GM21447 (cell line): ENCODE data around the gene GTF3A.

ENCODE experiments used
- ATAC-seq: cut with Tn5 transposase; IDR thresholded peaks from one replicate; pipeline ENCODE4 v1.9.1; 2021; ENCODE audit not compliant: unreplicated experiment

GTF3A gene

DNA sequence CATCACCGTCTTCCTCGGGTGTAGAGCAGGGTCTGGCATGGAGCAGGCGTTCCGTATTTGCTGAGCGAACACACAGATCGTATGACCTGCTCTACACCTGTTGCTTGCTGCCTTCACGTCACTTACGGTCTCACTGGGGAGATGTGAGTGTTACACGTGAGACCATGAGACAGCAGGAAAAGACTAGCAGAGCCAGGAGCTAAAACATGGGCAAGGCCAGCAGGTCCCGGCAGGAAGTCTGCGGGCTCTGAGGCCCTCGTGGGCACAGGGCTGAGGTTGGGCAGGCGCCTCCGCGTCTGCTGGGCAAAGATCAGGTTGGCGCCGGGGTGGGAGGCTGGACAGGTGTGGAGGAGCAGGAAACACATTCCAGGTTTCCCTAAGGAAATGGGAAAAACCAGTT, 19.7 kb upstream of the GTF3A start:
- ATAC-seq = no peak

DNA sequence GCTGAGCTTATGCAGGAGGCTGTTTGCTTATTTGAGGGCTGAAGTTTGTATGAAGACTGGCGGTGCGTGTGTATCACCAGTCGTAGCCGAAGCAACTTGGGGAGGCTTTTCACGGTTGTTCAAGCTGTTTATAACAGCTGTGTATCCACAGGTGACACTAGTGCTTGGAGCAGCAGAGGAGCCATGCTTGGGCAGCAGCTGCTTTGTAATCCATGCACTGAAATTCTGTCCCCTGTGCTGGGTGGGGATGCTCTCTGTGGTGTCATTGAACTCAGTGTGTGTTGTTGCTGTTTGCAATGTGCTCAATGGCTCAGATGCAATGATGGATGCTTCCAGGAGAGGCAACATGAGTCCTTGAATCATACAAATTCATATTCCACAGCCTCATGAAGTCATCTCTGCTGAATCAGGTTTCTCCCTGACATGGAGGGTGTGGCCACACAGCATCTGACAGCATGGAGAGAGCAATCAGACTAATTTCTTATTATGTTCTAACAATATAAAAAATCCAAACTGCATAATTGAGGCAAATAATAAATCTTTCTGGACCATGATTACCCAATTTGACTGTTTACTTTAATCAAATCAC, 18.8 kb upstream of the GTF3A start:
- no peak for ATAC-seq

DNA sequence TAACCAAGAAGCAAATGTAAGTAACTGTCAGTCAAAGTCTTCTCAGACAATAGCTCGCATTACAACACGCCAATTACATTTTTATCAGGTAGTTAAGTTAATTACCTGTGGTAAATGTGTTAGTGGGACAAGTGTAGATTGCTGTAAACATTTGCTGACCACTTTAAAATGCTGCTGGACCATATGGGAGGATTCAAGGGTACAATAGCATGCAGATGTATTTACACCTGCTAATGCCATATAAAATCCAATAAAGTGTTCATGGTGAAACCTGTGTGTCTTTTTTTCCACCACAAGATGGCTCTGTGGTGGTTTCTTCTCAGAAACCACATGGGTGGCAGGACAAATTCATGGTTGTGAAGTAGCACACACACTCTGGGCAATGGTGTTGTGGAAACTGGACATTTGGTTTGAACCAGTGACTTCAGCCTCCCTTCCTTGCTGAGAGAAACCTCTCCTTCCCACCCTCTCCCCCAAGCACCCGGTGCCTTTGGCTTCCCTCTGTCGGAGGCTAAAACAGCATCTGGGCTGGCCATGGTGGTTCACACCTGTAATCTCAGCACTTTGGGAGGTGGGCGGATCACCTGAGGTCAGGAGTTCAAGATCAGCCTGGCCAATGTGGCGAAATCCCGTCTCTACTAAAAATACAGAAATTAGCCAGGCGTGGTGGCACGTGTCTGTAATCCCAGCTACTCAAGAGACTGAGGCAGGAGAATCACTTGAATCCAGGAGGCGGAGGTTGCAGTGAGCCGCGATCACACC, 18.1 kb upstream of the GTF3A start:
- peak; percentile 66 for ATAC-seq

DNA sequence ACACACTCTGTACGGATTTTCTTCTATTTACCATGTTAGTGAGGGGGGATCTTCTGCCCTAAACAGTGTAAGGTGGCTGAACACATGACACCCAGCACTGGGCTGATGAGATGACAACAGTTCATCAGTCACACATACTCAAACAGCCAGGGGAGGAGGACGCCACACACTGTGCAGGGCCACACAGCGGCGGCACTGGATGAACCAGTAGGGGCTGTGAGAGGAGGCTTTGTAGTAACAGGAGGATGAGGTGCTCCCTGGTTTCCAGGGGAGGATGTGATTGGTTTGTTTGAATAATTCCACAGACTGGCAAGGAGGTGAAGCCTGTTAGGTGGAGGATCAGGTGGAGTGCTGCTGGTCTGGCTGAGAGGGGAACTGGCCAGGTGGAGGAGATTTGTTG, 16.3 kb upstream of the GTF3A start:
- ATAC-seq = no peak

DNA sequence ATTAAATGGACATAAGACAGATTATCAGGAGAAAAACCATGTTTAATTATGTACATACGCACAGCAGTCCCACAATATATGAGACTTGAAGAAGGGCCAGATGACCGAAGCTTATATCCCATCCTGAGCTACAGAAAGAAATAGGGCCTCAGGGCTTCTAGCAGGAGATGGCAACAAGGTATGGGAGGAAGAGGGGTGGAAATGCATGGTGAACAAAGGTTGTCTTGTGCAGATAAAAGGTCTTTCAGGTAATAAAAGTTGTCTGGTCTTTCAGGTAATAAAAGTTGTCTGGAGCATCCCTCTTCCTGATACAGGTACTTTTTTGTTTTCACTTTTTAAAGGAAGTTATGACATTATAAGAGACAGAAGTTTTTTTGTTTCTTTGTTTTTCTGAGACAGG, 15.4 kb upstream of the GTF3A start:
- no peak for ATAC-seq

DNA sequence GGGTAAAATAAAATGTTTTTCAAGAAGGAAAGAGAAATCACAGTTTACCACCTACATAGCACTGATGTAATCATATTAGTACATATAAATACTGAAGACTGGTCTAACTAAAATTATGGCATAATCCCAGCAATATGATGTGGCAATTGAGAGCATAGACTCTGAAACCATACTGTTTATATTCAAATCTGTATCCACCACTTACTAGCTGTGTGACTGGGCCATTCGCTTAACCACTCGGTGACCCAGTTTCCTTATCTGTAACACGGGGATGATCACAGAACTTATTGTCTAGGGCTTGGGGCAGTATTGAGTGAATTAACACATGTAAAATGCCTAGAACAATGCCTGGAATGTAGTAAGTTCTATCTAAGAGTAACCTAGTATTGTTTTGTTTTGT, 13.1 kb upstream of the GTF3A start:
- no peak for ATAC-seq

DNA sequence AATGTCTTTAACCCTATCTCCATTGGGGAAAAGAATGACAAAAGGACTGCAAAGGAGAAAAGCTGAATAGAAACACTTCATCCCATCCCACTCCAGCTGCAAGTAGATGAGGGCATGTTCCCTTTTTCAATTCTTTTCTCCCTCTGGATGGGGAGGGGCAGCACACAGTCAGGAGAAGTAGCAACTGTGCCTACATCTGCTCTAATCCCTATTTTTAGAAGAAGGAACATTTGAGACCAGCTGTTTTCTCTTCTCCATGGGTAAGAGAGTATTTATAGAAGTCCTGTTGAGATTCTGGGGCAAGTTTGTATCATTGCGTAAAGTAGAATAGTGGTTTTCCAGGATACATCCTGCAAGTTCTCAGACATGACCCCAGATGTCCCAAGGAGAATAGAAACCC, 9.3 kb upstream of the GTF3A start:
- ATAC-seq = no peak

DNA sequence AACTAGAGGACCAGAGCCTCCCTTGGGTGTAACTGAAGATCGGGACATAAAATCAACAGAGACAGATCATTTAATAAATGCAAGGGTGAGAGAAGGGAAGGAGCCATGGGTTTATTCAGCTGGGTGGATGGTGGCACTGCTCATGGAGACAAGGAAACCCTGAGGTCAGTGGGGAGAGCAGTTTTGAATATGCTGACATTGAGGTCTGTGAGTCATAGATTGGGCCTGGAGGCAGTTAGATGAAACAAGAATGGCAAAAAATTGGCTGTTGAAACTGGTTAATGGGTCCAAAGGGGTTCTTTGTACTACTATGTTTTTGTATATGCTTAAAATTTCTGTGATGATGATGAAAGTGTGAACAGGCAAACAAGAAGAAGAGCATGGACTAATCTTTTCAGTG, 5.1 kb upstream of the GTF3A start:
- ATAC-seq = no peak

DNA sequence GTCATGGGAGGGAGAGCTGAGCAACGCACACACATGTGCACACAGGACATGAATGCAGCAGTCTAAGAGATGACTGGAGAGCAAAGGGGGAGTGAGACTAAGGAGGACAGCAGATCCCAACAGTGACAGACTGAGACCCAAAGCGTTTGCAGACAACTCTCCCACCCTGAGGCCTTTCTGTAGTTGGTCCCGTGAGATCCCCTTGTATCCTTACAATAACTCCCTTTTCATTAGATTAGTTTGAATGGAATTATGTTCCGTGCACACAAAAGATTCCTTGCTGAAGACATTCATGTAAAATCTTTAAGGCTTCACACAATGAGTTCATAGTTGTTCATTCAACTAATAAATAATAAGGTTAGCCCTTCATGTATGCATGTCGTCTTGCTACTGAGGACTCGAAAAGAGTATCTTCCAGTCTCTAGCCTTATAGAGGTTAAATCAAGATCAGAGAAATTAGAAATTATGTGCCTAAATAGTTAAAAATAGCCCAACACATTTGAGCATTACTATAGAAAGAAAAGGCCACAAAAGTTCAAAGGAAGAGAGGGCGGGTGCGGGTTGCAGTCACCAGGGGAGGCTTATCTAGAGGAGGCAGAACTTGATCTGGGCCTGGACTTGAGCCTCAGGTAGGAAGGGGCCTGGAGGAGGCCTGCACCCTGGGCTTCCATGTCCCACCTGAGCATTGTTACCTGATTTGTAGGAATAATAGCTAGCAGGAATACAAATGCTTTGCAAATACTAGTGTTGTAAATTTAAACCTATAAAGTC, 3.1 kb upstream of the GTF3A start:
- no peak for ATAC-seq

DNA sequence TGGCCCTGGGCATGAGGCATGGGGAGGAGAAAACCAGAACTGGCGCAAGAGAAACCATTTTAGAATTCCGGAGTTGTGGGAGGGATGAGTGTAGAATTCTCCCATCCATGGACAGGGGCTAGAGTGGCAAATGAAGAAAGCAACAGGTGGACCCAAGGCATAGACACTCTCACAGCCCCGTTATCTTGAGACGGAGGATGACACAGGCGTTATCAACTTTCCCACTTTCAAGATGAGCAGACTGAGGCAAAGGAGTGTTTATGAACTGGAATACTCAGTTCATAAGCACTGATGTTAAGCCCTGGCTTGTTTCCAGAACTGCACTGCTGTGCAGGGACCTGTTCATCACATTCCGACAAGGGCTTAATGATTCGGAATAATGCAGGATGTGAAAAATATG, 1.1 kb upstream of the GTF3A start:
- ATAC-seq = no peak

DNA sequence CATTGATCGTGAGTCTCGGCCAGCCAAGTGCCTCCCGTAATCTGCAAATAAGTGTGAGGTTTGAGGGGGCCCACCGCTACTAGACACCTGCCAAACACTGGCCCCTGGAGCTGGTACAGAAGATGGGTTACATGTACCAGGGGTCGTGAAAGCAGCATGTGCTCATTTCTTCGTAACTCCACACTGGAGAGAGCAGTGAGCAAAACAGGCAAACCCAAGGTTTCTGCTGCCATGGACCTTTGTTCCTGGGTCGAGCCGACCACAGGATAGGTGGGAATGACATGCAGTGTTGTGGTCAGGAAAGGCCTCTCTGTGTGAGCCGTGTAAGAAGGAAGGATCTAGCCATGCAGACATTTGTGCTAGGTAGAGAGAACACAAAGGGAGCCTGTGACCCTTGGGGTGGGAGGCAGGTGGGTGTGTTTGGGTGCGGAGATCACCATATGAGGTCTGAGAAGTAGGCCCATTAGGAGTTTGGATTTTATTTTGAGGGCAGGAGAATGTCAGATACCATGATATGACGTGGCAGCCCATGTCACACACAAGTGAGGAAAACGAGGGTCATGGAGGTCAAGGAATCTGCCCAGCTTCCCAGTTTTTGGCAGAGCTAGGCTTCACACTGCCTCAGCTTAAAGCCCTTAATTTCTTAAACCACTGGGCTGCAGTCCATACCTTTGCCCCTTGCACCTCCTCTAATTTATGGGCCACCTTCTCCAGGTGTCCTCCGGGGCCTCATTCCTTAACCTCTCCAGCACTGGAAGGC, 919 bp downstream of the GTF3A start:
- peak; percentile 1 for ATAC-seq

DNA sequence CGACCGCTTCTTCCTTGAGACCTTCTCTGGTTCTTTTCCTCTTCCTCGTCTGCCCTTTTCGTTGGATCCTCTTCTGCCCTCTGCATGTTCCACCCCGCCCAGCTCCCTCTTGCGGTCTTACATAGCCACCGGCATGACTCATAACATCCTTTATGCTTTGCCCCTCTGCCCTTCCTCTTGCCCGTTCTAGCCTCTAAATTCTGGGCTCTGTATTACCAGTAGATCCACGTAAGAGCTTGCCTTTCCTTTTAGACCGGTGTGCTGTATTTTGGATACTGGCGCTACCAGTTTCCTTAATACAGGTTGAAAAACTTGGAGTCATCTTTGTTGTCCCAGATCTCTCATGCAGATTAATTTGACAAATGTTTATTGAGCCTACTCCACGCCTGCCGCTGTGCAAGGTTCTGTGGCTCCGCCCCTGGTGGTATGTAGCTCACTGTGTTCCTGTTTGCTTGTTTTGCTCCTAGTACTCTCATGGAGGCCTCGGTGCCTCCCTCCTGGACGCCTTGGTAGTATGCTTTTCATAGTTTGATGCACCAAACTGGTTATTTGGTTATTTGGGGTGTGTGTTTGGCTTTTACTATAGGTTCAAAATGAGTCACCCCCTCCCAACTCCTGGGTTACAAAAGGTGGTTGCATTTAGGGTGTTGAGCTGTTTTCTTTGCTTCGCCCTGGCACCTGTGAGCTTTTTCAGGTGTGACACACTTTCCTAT, 1.7 kb downstream of the GTF3A start:
- peak; percentile 76 for ATAC-seq

DNA sequence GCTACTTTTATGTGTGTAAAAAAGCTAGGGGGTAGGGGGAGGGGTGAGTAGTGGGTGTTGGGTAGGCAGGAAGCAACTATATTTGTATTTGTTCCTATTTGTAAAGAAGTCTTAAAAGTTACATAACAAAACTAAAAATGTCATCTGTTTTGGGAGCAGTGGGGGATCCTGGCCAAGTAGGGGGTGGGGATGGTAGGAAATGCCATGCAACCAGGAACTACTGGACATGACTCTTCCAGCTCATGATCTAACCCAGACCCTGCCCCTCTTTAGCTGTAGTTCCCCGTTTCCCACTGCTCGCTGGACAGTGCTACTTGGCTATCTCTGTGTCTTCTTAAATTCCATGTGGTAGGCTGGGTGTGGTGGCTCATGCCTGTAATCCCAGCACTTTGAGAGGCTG, 3.2 kb downstream of the GTF3A start:
- ATAC-seq = no peak

DNA sequence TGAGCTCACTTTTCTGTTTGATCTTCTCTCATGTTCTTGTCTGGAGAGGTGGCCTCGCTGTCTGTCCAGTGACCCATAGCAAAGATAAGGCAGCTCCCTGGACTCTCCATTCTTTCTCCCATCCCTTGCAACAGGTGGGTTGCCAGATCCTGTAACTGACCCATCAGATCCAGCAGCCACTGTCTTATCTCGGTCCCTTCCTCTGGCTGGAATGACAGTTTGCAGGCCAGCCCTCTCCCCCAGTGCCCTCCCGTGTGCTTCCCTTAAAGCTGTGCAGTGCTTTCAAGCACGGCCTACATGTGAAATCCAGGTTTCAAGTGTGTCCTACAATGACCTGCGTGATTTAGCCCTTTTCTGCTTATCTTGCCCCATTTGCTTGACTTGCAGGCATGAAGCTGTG, 3.7 kb downstream of the GTF3A start:
- no peak for ATAC-seq

DNA sequence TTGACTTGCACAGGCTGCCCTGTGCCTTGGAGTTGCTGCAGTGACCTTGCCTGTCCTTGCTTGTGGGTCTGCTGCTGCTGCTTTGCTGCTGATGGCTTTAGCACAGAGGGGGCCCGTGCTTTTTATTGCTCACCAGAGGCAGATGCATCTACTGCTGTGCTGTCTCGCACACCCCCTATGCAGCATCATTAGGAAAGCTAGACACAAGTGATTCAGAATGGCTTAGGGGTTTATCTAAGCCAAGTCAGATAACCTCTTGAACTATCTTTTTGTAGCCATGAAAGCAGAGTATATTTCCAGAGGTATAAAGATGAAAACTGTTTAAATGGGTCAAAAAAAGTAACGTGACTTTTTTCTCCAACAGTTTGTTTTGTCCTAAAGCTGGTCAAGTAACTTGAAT, 7.8 kb downstream of the GTF3A start:
- no peak for ATAC-seq

DNA sequence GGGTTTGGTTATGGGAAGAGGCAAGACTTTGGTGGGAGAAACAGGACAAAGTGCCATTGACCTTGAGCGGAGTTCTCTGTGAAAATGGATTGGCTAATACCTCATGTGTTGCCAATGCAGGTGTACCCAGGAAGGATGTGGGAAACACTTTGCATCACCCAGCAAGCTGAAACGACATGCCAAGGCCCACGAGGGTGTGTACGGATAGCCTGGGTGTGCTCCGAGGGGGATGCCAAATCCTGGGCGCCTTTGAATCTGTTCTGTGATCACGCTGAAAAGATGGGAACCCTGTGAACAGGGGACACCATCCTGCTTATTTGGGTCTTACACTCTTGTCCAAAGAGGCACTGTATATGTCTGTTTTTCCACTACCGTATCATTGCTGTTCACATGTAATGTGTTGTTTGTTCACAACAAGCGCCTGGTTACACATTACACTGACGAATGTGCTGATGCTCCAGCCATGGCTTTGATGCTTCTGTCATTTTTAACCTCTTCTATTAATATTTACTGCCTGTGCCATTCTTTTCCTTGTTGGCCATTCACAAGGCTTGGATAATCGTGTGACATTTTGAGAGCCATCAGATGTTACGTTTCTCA, 8.3 kb downstream of the GTF3A start:
- ATAC-seq = no peak

DNA sequence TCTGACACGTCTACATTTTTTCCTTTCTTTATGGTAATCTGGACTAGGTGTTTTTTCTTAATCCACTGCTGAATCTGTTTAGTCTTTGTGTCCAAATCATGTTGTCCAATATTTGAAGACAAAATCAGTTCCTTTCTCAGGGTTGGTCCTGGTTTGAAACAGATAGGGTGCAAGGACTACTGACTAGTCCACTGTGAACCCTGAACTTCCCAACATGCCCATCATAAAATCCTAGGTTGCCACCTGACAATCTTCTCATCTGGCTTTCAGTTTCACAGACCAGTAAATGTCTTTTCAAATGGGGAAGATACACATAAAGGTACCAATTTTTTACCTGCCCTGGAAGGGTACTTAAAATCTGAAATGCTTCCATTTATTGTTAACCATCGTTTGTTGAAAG, 12.7 kb downstream of the GTF3A start:
- no peak for ATAC-seq

DNA sequence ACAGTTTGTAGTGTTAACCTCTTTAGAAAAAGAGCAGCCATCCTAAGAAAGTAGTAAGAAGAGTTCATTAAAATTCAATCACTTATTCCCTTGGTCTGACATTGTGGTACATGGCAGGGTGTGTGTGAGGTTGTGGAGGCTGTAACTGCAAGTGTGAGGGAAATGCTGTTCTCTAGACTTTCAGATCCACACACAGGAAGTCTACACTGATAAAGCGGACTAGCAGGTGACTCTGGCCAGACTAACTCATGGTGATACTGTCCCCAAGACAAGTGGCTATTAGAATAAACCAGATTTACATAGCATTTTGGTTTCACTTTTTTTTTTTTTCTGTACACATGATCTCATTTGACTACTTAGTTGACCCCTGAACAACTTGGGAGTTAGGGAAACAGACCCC, 16.0 kb downstream of the GTF3A start:
- ATAC-seq = no peak

DNA sequence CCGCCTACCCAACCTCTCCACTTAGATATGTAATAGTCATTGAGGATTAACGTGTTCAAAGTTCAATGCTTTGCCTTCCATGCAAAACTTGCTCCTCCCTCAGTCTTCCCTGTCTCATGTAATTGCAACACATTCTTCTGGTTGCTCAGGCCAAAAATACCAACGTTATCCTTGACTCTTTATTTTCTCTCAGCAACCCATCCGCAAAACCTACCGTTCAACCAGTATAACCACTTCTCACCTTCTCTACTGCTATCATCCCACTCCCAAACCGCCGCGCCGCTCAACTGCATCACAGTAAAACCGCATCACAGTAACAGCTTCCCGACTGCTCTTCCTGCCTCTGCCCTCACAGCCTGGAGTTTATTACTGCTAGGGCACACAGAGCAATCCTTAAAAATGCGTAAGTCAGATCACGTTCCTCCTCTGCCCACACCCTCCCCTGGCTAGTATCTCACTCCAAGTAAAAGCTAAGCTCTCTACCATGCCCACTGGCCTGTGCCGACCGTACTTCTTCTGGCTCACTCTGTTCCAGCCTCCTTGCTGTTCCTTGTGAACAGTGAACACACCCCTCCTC, 17.7 kb downstream of the GTF3A start:
- ATAC-seq = no peak

DNA sequence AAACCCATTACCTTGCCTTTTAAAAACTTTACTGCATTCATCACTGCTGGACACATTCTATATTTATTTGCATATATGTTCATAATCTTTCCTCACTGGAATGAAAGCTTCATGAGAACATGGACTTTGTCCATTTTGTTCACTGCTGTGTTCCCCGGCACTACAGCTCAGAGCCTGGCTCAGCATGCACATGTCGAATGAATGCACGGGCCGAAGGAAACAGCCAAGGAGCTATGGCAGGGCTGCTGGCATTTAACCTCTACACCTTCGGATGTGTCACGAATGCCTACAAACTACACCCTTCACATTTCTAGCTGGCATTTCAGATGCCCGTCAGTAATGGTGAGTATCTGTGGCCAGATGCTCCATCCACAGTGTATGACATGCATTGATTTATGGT, 18.4 kb downstream of the GTF3A start:
- no peak for ATAC-seq
